Activated CD4-positive, alpha-beta T cell treated with anti-CD3 and anti-CD28 coated beads, Interleukin-2, amount 50 U/mL, for 24 hours (primary cell): ENCODE results near the gene ACSF2.
"Not testable (repeated sequence)": the region's sequence is repeated elsewhere in the genome, so short reads cannot be mapped to it uniquely, and the experiment has no call there.

ENCODE experiments used
- DNase-seq, 2 donors: peaks; one replicate each; pipeline ENCODE4 v3.0.0-alpha.2; 2020; ENCODE audit warnings: low read depth in 1 of 2, low spot score in 1 of 2

The ACSF2 gene

GRCh38 chr17:50425682-50426471 is at the start of gene ACSF2:
Gene ACSF2, plus strand, starts transcription at chr17:50426218. Its CDS starts 44 bp downstream, at chr17:50426262.
- peak; percentile 35 to 50 for DNase-seq

DNA sequence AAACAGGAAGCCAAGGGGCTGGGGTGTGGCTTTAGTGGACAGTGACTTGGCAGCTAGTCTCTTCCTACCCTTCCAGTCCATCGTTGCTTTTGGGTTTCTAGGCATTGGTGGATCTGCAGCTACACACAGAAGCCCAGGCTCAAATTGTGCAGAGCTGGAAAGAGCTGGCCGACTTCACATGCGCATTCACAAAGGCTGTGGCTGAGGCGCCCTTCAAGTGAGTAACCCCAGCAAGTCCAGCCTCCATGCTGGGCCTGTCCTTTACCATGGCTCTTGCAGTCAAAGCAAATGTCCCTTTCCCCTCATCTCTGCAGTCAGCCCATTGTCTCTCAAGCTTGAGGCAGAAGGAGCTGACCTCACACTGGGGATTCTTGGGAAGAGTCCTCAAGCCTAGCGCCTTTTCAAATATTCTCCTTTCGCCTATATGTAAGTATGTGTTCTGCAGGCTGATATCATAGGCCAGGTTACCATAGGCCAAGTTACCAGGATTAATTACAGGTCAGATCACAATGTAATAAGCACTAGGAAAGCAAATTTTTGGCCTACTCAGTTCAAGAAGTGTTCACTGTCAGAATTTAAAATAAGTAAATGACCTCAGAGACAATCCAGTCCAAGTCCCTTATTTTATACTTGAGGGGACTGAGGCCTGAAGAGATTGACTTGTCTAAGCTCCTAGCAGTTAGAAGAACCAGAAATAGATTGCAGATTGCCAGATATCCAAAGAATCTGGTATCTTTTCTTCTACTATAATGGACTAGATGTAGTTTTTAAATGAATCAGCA is 46.5 kb upstream of the ACSF2 start:
- DNase-seq, result no peak

GRCh38 chr17:50380369-50381259 is 45.4 kb upstream of the ACSF2 start:
- DNase-seq, result no peak

DNA sequence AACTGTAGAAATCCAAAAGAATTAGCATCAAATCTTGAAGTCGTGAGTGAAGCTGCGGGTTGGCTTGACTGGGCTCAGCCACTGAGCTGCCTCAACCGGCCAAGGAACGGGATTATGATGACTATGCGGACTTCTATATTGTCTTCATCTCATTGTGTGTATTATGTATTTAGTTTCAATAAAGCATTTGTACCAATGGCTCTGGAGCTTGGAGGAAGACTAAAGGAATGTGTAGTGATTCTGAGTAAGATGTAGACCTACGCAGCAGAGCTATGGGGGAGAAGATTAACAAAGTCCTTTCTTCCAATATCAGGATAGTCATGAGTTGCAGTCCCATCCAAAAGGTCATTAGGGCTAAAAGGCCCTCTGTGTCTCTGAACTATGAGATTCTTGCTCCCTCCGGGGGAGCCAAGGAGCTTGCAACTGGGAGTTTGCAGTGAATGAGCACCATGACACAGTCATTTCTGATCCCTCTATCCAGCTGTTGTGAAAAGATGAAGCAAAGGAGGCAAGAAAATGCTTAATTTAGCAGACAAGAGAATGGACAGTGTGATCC is 44.7 kb upstream of the ACSF2 start:
- DNase-seq, result no peak

DNA sequence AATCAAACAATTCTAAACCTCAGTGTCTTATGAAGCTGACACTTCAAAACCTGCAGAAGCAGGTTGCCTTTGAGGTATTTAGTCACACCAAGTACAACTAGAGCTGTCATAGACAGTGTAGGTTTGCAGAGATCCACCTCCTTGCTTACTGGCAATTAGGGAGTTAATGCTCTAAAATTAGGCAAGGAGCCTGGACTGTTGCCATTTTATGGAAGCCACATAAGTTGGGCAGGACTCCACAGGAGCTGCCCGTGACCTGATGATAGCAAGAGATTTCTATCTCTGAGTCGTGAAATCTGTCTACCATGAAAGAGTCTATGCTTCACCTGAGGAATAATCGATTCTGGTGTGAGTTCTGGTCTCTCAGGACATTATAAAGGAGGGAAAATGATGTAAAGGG is 44.1 kb upstream of the ACSF2 start:
- no peak for DNase-seq

- no peak for DNase-seq
These were observed 43.1 kb upstream of the ACSF2 start for GRCh38 chr17:50382931-50383330.

DNA sequence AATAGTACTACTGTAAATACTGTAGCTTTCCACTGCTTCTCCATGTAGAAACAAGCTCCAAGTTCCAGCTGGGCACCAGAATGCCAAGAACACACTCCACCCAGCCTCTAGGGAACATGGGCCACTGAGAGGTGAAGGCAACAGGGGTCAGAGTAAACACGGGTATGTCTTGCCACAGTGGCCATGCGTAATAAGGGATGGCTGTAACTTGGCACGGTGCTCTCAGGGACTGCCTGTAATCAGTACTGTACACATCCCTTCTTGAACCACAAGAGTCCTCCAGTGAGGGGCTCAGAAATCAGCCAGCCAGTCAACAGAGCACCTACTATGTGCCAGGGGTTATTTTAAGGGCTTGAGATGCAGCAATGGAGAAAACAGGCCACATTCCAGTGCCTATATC is 39.5 kb upstream of the ACSF2 start:
- no peak for DNase-seq

- DNase-seq, result no peak
These were observed 37.3 kb upstream of the ACSF2 start for GRCh38 chr17:50388728-50389127.

DNA sequence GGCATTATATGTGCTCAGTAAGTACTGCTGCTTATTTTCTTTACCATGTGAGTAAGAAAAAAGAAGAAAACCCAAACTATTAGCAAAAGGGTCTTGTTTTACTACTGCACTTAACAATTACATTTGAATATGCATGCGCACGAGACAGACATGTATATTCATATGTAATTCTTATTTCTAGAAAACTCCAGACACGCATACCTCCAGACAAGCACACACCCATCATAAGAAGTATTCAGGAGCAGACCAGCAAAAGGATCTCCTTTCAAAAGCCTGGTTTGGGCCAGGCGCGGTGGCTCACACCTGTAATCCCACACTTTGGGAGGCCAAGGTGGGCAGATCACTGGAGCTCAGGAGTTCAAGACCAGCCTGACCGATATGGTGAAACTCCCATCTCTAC is 36.5 kb upstream of the ACSF2 start:
- DNase-seq, result no peak

GRCh38 chr17:50392621-50393020 is 33.4 kb upstream of the ACSF2 start:
- DNase-seq, result no peak

DNA sequence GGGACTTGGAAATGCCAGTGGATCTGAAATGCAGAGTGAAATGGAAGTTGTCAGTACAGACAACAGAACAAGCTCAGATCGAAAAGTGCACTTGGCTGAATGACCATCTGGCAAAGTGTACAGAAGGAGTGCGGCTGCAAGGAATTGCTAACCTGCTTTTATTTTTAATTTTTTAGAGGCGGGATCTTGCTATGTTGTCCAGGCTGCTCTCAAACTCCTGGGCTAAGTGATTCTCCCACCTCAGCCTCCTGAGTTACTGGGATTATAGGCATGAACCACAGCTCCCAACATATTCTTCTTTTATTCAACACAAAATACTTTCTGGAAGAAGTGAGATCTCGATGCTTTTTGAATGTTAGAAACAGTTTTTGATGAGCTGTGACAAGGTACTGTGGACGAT is 32.3 kb upstream of the ACSF2 start:
- DNase-seq, result no peak

GRCh38 chr17:50394711-50395110 is 31.3 kb upstream of the ACSF2 start:
- DNase-seq, result no peak

- DNase-seq, result peak; percentile 6 to 9
These were observed 29.5 kb upstream of the ACSF2 start for GRCh38 chr17:50396261-50397110.

GRCh38 chr17:50397111-50397918 is 28.7 kb upstream of the ACSF2 start, which contains the start of gene LRRC59:
Gene LRRC59, minus strand, starts transcription at chr17:50397523. Its CDS starts 206 bp downstream, at chr17:50397317.
- DNase-seq, result peak; percentile 86 to 89

DNA sequence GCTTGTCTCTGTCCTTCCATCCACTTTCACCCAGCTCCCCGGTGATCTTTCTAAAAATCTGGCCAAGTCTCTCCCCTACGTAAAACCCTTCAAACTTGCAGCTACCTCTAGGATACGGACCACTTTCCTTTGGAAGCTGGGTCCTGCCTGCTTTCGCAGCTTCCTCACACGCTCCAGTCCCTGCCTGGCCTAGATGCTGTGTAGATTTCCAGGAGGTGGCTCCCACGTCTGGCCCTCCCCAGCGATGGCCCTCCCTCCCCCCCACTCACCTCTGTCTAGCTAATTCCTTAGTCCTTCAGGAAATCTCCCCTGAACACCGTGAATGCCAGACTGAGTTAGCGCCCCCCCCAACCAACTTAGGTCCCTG is 28.1 kb upstream of the ACSF2 start:
- no peak for DNase-seq

- DNase-seq, result not testable (repeated sequence)
These were observed 27.3 kb upstream of the ACSF2 start for GRCh38 chr17:50398672-50399071.

GRCh38 chr17:50399591-50399990 is 26.4 kb upstream of the ACSF2 start:
- DNase-seq, result not testable (repeated sequence)

- not testable (repeated sequence) for DNase-seq
These were observed 20.7 kb upstream of the ACSF2 start for GRCh38 chr17:50405351-50405750.

DNA sequence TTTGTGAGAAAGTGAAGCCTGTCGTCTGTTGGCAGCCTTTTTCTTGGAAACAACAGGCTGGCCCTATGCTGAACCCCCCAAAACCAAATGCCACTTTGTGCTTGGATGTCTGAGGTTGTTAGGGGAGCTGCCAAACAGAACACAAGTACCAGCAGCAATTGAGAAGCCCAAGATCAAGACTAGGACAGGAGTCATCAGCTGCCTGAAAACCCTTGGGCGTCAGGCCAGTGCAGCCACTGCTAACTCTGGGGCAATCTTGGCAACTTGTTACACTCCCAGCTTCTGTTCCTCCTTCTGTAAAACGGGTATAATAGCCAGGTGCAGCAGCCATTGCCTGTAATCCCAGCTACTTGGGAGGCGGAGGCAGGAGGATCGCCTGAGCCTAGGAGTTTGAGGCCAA is 19.4 kb upstream of the ACSF2 start:
- DNase-seq, result no peak
